C4-2B (cell line): ENCODE measurements around the gene TMEM150A.
A peak's percentile ranks its signal among the peaks of the same experiment; 100 is the strongest.

Experiments used
- H3K27ac ChIP-seq: fragments of 450-650 bp; 2 replicates; pipeline ENCODE4 v1.5.1; 2017
- ZFX ChIP-seq: fragments of 450-650 bp; IDR thresholded peaks from 2 replicates; pipeline ENCODE4 v1.6.1; 2017
- TF ChIP-seq, protein P1 (sequence below): fragments of 450-650 bp; conservative IDR thresholded peaks from 2 replicates; pipeline ENCODE4 v1.5.1; 2017; ENCODE audit warnings: mild to moderate bottlenecking

TMEM150A gene

DNA sequence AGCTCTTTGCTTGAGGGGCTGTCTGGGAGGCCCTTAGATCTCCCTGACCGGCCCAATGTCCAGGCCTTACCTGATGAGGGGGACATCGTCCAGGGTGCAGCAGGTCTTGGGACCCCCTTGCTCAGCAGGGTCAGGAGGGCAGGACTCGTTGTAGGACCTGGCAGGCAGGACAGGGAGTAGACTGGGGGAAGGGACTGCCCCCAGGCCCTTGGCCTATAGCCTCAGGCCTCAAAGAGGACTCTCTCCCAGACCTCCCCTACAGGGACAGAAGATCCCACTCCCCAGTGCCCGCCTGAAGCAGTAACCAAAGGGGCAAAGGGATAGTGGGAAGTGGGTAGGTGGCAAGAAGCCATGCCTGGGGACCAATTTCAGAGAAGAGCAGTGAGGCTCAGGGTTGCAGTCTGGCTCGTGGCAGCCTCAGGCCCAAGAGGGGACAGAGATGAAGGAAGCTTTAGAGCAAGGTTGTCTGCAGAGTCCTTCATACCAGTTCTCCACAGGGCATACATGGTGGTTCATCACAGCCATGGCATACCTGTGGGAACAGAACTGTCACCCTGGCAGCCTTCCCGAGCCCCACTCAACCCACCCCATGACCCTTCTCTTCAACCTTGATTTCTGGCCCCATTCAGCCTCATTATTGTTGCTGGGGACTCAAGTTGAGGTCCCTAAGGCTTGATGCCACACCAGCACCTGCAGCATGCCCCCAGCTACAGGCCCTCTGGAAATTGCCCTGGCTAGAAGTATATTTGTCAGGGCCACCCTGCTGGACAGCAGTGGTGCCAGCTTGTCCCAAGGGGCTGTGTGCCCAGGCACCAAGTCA, 1.3 kb downstream of the TMEM150A start:
- H3K27ac ChIP-seq: peak overlapping the region; percentile 69; the same call in 1 of the 2 replicates
- no peak for TF ChIP-seq ZFX
- TF ChIP-seq, protein P1, sequence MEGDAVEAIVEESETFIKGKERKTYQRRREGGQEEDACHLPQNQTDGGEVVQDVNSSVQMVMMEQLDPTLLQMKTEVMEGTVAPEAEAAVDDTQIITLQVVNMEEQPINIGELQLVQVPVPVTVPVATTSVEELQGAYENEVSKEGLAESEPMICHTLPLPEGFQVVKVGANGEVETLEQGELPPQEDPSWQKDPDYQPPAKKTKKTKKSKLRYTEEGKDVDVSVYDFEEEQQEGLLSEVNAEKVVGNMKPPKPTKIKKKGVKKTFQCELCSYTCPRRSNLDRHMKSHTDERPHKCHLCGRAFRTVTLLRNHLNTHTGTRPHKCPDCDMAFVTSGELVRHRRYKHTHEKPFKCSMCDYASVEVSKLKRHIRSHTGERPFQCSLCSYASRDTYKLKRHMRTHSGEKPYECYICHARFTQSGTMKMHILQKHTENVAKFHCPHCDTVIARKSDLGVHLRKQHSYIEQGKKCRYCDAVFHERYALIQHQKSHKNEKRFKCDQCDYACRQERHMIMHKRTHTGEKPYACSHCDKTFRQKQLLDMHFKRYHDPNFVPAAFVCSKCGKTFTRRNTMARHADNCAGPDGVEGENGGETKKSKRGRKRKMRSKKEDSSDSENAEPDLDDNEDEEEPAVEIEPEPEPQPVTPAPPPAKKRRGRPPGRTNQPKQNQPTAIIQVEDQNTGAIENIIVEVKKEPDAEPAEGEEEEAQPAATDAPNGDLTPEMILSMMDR: no peak

DNA sequence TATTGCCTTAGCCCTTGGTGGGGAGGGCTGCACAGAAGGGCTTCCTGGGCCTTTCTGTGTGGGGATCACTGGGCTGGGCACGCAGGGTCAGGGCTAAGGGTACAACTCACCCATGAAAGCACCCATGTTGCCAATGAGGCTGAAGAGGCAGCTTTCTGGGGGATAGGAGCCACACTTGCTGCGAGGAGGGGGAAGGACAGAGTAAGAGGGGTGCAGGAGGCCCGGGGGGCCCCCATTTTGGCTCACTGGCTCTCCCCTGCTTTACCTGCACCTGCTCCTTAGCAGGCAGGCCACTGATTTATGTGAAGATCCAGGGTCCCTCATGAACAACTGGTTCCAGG, 2.3 kb downstream of the TMEM150A start:
- H3K27ac ChIP-seq: no peak overlapping the region
- TF ChIP-seq, protein P1: no peak
- no peak for TF ChIP-seq ZFX

DNA sequence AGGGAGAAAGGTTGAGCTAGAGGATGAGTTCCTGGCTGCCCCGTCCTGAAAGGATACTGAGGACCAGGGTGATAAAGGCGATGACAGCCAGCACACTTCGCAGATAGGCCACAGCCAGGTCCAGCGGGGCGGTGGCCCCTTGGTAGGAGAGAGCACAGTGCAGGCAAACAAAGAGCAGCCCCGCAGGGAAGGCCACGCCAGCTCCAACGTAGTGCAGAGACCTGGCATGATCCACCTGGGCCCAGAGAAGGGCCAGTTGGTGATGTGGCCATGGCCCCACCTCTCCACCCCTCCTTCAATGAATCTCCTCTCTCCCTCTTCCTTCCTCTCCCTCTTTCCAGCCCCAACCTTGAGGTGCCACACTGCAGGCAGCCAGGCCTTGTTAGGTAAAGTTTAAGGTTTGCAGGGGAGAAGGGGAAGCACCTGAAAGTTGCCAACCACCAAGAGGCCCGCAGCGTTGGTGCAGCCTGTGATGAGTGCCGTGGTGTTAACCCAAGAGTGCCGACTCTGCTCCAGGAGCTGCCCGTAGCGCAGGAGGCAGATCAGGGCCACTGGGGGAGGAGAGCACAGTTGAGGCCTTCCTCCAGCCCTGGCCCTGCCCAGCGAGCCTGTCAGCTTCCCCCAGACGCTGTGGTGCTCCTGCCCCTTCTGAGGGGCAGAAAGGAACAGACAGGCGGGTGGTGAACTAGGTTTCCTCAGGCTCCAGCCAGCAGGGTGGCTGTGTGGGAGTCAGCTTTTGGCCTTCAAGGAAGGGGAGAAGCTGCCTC, 2.8 kb downstream of the TMEM150A start:
- TF ChIP-seq ZFX: no peak
- TF ChIP-seq, protein P1: no peak
- no peak overlapping the region for H3K27ac ChIP-seq

DNA sequence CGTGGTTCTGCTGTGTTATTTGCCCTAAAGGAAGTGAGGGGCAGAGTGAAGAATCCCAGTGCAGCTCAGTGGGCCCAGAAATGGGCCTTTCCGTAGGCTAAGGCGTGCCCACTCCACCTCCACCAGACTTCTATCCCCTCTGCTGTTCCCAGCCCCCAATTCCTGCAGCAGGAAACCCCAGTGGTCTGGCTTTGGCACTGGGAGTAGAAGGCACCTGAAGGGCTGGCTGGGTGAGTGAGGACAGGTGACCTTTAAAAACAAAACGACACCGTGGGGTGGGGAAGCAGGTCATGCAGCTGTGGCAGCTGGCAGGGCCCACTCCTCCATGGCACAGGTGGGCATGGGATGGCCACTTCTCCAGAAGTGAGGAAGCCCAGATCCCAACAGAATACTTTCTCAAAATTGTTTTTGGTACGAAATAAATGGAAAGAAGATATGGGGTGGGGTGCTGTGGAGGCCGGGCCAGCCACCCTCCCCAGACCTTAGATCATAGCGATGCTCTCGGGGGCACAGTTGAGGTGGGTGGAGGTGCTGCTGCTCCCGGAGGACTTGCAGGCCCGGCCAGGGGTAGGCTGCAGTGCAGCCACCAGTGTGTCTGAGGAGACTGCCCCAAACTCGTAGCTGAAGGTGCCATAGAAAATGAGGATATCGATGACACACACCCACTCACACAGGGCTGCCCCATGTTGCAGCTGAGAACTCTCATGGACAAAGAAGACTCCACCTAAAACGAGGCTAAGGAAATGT, 3.7 kb downstream of the TMEM150A start:
- H3K27ac ChIP-seq: no peak overlapping the region
- TF ChIP-seq, protein P1: no peak
- no peak for TF ChIP-seq ZFX

DNA sequence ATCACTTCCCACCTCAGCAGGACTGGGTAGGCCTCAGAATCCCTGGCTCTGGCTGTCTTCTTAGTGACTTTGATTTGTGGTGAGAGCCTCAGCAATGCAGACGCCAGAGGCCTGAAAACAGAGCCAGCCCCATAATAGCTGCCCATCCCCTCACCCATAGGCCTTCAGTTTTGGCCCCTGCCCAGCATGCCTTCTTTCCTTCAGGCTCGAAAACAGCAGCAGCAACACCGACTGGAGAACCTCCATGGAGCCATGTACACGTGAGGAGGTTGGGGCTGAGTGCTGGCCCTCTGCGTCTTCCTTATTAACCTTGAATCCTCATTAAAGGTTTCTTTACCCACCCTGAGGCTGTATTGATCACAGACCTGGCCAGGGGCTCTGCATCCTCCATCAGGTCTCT, 5.3 kb downstream of the TMEM150A start:
- no peak overlapping the region for H3K27ac ChIP-seq

DNA sequence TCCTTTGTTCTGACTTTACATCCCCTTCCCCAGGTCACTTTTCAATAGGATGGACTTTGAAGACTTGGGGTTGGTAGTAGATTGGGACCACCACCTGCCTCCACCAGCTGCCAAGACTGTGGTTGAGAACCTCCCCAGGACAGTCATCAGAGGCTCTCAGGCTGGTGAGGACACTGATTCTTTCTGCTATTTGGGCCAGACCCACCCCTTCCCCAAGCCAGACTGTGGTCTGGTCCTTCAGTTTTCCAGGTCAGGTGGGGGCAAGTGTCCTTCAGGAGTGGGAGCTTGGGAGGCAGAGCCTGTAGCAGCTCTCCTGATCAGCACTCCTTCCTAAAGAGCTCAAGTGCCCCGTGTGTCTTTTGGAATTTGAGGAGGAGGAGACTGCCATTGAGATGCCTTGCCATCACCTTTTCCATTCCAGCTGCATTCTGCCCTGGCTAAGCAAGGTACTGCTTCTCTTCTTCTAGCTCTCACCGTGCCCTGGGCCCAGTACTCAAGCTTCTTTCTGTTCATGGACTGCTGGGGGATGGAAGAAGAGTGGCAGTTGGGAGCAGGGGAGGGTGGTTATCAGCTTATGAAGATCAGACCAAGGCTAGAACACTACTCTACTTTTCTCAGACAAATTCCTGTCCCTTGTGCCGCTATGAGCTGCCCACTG, 5.9 kb downstream of the TMEM150A start:
- peak overlapping the region; percentile 82 for H3K27ac ChIP-seq
- TF ChIP-seq, protein P1: no peak
- no peak for TF ChIP-seq ZFX

More for the DNA sequence above, 5.3 kb downstream of the TMEM150A start:
- TF ChIP-seq, protein P1: no peak
- TF ChIP-seq ZFX: no peak
